GM12873 (cell line): Measurements from ENCODE around the gene CTF1.
A peak's percentile ranks its signal among the peaks of the same experiment; 100 is the strongest.

Experiments used
- CTCF ChIP-seq: IDR thresholded peaks from 2 replicates; pipeline ENCODE4 v1.5.1; 2012; ENCODE audit warnings: low read depth, mild to moderate bottlenecking, moderate library complexity, low read length, control low read depth; ENCODE audit not compliant: insufficient read depth; ENCODE audit errors: missing control alignments

Gene CTF1

GRCh38 chr16:30892670-30893416, 3.6 kb upstream of the CTF1 start:
- no peak for TF ChIP-seq CTCF

GRCh38 chr16:30893417-30893743, 3.0 kb upstream of the CTF1 start:
- TF ChIP-seq CTCF, result no peak

- peak; percentile 30 for TF ChIP-seq CTCF
These were observed 2.5 kb upstream of the CTF1 start, which contains the start of gene BCL7C for GRCh38 chr16:30893744-30894539. Gene BCL7C, minus strand, starts transcription at chr16:30894077. Its CDS starts 133 bp downstream, at chr16:30893944.

- TF ChIP-seq CTCF, result no peak
These were observed 1.7 kb upstream of the CTF1 start for GRCh38 chr16:30894540-30895368.

GRCh38 chr16:30895627-30896260, 670 bp upstream of the CTF1 start:
- no peak for TF ChIP-seq CTCF

- TF ChIP-seq CTCF, result no peak
These were observed 697 bp downstream of the CTF1 start for GRCh38 chr16:30896889-30897733.
